WTC11 (cell line): ENCODE measurements around the gene PPDPF. TPM values are rescaled to one million over a fixed set of nuclear protein-coding genes. Genes with fewer than 3 reads are reported as not detected.

Experiments
- ATAC-seq: fragments of 200-7000 bp; cut with Tn5 transposase; 2 replicates; pipeline ENCODE4 v1.10.0; 2021; ENCODE audit warnings: mild to moderate bottlenecking, moderate library complexity
- CTCF ChIA-PET: fragments of 300-600 bp; sonication (Branson Sonifier 250); formaldehyde crosslinking; loops from one replicate; lab custom pipeline; 2021; ENCODE audit warnings: antibody characterized with exemption; lab: Charles Lee
- POLR2A ChIA-PET: fragments of 350-600 bp; sonication (Branson Sonifier 250); formaldehyde crosslinking; loops from one replicate; lab custom pipeline; 2021; ENCODE audit warnings: antibody characterized with exemption; lab: Charles Lee
- DNase-seq: peaks from one replicate; pipeline ENCODE4 v3.0.0; 2021; ENCODE audit warnings: low spot score
- H3K27ac Mint-ChIP-seq: 2 replicates; pipeline ENCODE4 v1.8.0; 2021; ENCODE audit warnings: mixed read lengths
- H3K27me3 Mint-ChIP-seq: 2 replicates; pipeline ENCODE4 v1.8.0; 2021; ENCODE audit warnings: low read depth, mild to moderate bottlenecking, moderate library complexity, mixed read lengths
- H3K36me3 Mint-ChIP-seq: 2 replicates; pipeline ENCODE4 v1.8.0; 2021; ENCODE audit warnings: mixed read lengths
- H3K4me1 Mint-ChIP-seq: 2 replicates; pipeline ENCODE4 v1.8.0; 2022; ENCODE audit warnings: mixed read lengths
- H3K4me3 Mint-ChIP-seq: 2 replicates; pipeline ENCODE4 v1.8.0; 2021; ENCODE audit warnings: mild to moderate bottlenecking, moderate library complexity, mixed read lengths
- H3K9me3 Mint-ChIP-seq: 2 replicates; pipeline ENCODE4 v1.8.0; 2021; ENCODE audit warnings: mixed read lengths
- CBFB ChIP-seq: sonication (generic); formaldehyde crosslinking; IDR thresholded peaks from 2 replicates; pipeline ENCODE4 v1.8.1; 2022; ENCODE audit warnings: mild to moderate bottlenecking, low read depth, missing genetic modification reagents
- CTCF ChIP-seq: fragments of 200-600 bp; IDR thresholded peaks from 2 replicates; pipeline ENCODE4 v1.8.0; 2022; ENCODE audit warnings: antibody characterized with exemption
- ESRRA ChIP-seq: sonication (generic); formaldehyde crosslinking; IDR thresholded peaks from 2 replicates; pipeline ENCODE4 v1.8.1; 2022; ENCODE audit warnings: mild to moderate bottlenecking, missing genetic modification reagents, borderline replicate concordance
- FOXP1 ChIP-seq: sonication (generic); formaldehyde crosslinking; IDR thresholded peaks from 2 replicates; pipeline ENCODE4 v1.8.0; 2022; ENCODE audit warnings: missing genetic modification reagents, mild to moderate bottlenecking, moderate library complexity, borderline replicate concordance
- RORB ChIP-seq: fragments of 250-450 bp; sonication (Bioruptor Pico); IDR thresholded peaks from 2 replicates; pipeline ENCODE4 v1.9.0; 2021; ENCODE audit warnings: mild to moderate bottlenecking
- USF2 ChIP-seq: sonication (generic); formaldehyde crosslinking; IDR thresholded peaks from 2 replicates; pipeline ENCODE4 v1.8.1; 2023; ENCODE audit warnings: mild to moderate bottlenecking, missing genetic modification reagents, moderate library complexity
- ZNF219 ChIP-seq: sonication (generic); formaldehyde crosslinking; IDR thresholded peaks from 2 replicates; pipeline ENCODE4 v1.8.0; 2023; ENCODE audit warnings: missing genetic modification reagents, mild to moderate bottlenecking, borderline replicate concordance
- ZNF281 ChIP-seq: sonication (generic); formaldehyde crosslinking; IDR thresholded peaks from 2 replicates; pipeline ENCODE4 v1.8.0; 2023; ENCODE audit warnings: mild to moderate bottlenecking, missing genetic modification reagents
- total RNA-seq: library from RNA; stranded (reverse); gene quantifications from 3 replicates; pipeline ENCODE4 v1.2.3, GENCODE V29; 2021
- TF ChIP-seq, protein P1 (sequence below): sonication (generic); formaldehyde crosslinking; IDR thresholded peaks from 2 replicates; pipeline ENCODE4 v1.8.1; 2022; ENCODE audit warnings: missing genetic modification reagents, borderline replicate concordance

Gene PPDPF
- total RNA-seq, 1 experiment from 2014 or later, result 170 TPM

- H3K36me3 Mint-ChIP-seq, result peaks cover 16% of the 10 kb centered on the region
- POLR2A ChIA-PET, result interaction anchor here (0.8 kb wide), 1 partner anchor 584 kb away, joined by 3 read pairs; the partner anchor contains the start of gene OPRL1
- ATAC-seq, result peak; percentile 61
These were observed 24.6 kb upstream of the PPDPF start for GRCh38 chr20:63495741-63496595.

More at GRCh38 chr20:63495741-63496595, 24.6 kb upstream of the PPDPF start:
- CTCF ChIA-PET, result interaction anchor here (0.6 to 3.4 kb wide), 59 partner anchors 9 to 834 kb away, joined by 3 to 50 read pairs (median 5); partner anchors contain the start of genes COL20A1, HELZ2, KCNQ2 and PPDPF
- peak; percentile 87 for DNase-seq
- Mint-ChIP-seq H3K27ac (no peak overlapping the region), H3K9me3 (peaks cover 9% of the 10 kb centered on the region), H3K27me3 (peaks cover 38% of the 10 kb centered on the region), H3K4me1 (peaks cover 7% of the 10 kb centered on the region), H3K4me3 (peak overlapping the region; percentile 52)
- peak; percentile 97 for TF ChIP-seq CTCF
- TF ChIP-seq, protein P1, sequence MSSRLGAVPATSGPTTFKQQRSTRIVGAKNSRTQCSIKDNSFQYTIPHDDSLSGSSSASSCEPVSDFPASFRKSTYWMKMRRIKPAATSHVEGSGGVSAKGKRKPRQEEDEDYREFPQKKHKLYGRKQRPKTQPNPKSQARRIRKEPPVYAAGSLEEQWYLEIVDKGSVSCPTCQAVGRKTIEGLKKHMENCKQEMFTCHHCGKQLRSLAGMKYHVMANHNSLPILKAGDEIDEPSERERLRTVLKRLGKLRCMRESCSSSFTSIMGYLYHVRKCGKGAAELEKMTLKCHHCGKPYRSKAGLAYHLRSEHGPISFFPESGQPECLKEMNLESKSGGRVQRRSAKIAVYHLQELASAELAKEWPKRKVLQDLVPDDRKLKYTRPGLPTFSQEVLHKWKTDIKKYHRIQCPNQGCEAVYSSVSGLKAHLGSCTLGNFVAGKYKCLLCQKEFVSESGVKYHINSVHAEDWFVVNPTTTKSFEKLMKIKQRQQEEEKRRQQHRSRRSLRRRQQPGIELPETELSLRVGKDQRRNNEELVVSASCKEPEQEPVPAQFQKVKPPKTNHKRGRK, result no peak
- 0 out of 2 replicates have a peak, but pooled peaks have one; percentile 51 for TF ChIP-seq ZNF281 (CRISPR knock-in tag)
- no peak for TF ChIP-seq USF2 (CRISPR knock-in tag)
- TF ChIP-seq CBFB (CRISPR knock-in tag), result no peak
- no peak for TF ChIP-seq RORB (CRISPR knock-in tag)
- no peak for TF ChIP-seq ZNF219
- no peak for TF ChIP-seq ESRRA (CRISPR knock-in tag)
- peak; percentile 53; the same call in 1 of the 2 replicates for TF ChIP-seq FOXP1 (CRISPR knock-in tag)
